Central memory CD4-positive, alpha-beta T cell (primary cell): ENCODE data around the gene NACC2.
A peak's percentile ranks its signal among the peaks of the same experiment; 100 is the strongest.

ENCODE experiments used
- DNase-seq: peaks from one replicate; pipeline ENCODE4 v3.0.0; 2022

Gene NACC2

DNA sequence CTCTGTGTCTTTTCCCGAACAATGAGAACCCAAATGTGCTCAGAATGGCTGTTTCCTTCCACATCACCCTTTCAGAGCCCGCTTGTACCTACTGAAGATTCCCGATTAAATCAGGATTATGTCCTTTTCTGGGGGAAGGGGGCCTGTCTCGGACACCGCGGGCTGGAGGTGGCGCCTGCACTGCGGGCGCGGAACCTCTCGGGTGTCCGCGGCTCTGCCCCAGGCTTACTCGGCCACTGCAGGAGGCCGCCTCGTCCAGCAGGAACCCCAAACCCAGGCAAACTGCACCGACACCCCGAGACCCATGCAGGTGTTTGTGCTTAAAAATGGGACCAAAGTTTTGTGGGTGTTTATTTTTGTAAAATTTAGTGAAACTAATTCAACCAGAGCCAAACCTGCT, 32.2 kb upstream of the NACC2 start:
- DNase-seq = no peak

DNA sequence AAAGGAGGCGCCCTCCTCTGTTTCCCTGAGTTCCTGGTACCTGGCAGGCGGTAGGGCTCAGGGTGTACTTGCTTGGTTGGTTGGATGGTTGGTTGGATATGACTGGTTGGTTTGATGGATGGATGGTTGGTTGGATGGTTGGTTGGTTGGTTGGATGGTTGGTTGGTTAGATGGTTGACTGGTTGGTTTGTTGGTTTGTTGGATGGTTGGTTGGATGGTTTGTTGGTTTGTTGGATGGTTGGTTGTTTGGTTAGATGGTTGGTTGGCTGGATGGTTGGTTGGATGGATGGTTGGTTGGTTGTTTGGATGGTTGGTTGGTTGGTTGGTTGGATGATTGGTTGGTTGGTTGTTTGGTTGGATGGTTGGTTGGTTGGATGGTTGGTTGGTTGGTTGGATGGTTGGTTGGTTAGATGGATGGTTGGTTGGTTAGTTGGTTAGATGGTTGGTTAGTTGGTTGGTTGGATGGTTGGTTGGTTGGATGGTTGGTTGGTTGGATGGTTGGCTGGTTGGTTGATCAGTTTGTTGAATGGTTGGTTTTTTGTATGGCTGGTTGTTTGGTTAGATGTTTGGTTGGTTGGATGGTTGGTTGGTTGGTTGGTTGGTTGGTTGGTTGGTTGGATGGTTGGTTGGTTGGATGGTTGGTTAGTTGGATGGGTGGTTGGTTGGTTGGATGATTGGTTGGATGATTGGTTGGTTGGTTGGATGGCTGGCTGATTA, 30.0 kb upstream of the NACC2 start:
- DNase-seq = no peak

DNA sequence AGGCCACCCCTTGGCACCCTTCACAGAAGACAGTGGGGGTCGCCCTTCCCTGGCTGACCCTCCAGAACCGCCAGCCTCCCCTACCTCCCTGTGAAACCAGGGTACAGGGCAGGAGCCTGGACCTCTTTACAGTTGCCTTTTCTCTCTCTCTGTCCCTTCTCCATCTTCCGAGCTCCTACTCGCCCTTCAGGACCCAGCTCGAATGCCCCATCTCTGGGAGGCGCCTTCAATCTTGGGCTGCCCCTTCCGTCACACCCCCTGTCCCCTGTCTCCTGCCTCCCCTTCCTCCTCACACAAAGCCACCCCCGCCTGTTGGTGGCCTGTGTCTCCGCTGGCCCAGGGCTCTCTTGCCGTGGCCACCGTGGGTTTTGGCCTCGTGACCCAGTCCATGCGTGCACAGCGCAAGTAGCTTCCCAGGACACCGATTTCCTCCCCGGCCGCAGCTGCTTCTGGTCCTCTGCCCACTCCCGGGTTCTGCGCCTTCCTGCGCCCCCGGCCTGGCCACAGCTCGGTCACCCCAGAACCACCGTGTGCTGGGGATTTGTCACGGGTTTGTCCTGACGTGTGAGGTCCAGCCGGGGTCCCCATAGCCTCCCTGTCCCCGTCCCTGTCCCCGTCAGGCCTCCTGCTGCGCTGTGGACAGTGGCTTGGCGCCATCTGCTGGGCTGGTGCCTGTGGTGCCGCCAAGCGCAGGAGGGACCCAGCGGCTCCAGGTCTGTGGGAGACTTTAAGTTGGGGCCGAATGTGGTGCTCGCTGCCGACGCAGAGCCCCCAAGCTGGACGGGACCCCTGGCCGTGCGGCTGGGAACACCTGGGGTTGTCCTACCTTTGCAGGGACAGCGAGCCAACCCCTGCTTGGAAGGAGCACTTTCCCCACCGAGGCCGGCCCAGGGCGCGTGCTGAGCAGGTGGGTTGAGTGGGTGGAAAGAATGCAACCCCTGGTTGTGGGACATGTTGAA, 27.6 kb upstream of the NACC2 start:
- DNase-seq = peak; percentile 61

DNA sequence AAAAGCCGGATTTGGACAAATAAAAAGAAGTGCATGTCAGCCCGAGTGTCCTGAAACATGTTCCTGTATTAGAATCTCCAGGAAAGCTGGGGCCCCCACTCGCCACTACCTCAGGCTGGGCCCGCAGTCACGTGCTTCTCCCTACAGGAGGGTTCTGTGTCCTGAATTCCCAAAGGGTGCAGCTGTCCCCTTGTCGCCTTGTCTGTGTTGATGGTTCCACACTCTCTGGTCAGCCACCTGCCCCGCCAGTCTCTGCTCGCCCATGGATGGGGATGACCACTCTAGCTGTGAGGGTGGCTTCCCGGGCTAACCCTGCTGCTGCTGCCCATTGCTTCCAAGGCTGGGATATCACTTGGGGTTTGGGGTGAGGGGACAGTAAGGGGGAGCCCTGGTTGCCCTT, 26.7 kb upstream of the NACC2 start:
- no peak for DNase-seq

DNA sequence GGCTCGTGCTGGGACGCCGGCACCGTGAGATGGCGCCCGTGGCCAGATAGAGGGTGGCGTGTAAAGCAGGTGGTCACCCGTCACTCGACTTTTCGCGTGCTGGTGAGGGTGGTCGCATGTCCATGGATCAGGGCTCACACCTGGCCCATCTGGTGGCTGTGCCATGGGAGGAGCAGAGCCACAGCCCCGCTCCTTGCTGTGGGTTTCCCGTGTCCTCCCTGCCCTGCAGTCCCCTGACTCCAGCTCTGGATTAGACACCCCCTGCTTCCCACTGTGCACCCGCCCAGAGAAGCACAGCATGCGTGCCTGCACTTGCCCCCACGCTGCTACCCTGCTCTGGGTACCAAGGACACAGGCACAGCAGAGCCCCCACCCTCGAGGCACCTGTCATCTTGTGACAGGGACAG, 25.4 kb upstream of the NACC2 start:
- DNase-seq = no peak

DNA sequence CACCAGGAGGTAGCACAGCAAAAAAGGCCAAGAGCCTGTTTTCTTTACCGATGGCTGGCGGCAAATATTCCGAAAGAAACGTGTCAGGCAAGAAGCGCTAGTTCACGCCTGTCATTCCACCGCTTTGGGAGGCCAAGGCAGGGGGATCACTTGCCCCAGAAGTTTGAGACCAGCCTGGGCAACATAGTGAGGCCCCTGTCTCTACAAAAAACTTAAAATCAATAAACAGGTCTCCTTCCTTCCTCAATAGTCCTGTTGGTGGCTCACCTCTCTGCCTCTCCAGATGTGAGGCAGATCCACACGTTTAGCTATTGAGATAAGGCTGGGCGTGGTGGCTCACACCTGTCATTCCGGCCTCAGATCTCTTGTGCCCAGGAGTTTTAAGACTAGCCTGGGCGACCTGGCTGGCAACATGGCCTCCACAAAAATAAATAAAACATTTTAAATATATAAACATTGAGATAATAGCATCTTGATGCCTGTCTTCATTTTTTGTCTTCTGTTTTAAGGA, 24.8 kb upstream of the NACC2 start:
- no peak for DNase-seq

DNA sequence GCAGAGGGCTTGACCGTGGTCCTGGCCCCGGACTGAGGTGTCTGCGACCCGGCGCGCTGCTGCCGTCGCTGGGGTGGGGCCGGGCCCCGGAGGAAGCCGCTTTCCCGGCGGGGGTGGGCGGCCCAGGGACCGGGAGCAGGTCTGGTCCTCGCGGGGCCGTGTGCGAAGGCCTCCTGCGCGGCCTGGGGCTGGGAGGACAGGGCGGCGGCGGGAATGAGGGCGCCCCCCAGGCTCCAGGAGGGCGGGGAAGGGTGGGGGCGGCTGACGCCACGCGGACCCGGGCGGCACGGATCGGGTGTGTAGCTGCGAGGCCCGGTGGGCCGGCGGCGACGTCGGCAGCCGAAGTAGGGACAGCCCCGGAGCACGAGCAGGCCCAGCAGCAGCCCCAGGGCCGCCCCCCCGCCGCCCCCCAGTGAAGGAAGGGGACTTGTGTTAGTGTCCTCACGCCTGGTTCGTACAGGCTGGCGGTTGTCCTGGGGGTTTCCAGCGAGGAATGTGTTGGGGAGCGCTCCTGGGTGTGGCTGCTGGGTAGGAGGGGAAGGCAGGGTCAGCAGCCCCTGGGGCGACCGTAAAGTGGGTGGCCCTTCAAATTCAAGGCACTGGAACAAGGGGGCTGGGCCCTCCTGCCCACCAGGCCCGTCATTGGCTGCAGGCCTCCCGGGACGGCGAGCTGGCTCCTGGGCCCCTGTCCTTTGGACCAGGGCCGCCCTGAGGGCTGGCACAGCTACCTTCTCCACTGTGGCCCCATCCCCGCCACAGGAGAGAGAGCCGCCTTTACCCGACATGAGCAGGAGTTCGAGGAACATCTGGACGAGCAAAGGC, 24.2 kb upstream of the NACC2 start:
- DNase-seq = no peak

DNA sequence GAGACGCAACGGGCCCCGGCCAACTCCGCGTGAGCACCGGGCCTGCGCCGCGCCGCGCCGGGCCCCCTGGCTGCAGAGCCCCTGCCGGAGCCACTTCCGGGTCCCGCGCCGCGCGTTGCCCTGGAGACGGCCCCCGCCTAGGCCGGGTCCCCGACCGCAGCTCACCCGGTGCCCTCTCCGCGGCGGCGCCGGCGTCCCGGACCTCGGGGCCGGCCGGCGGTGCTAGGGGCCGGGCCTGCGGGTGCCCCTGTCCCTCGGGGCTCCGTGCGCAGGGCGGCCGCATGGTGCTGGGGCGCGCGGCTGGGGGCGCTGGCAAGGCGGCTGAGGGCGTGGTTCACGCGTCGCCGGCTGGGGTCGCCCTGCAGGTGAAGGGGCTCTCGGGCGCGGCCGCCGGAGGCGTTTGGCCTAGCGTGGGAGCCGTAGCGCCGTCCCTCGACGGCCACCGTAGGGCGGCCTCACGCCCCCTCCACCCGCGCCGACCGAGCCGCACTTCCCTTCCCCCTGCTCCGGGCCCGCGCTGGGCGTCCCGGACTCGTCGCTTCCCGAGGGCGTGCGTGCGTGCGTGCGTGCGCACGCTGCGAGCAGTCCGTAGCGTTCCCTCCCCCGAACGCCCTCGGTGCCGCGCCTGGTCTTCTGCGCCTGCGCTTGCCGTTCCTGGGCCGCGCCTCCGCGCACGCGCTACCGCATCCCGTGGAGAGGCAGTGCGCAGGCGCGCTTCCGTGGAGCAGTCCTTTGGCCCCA, 23.4 kb upstream of the NACC2 start, which contains the start of gene TMEM250:
Gene TMEM250, minus strand, starts transcription at position 556 of the 741 bp plus-strand sequence. CDS start 1,975 bp downstream, outside the sequence.
- DNase-seq = peak; percentile 96

DNA sequence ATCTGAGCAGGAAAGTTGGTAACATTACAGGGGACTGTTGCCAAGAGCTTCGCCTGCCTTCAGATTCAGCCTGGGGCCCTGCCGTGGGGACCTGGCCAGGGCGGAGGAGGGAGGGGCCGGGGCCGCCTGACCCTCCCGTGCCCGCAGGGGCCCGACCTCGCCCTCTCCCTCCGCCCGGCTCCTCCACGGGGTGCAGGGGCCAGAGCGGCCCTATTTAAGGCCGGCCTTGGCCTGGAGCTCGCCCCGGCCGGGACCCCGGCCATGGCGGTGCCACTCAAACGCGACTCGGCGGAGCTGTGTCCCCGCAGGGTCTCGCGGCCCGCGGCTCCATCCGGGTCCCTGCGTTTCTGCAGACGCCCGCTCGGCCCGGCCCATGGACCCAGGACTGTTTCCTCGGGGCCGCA, 22.8 kb upstream of the NACC2 start:
- no peak for DNase-seq

DNA sequence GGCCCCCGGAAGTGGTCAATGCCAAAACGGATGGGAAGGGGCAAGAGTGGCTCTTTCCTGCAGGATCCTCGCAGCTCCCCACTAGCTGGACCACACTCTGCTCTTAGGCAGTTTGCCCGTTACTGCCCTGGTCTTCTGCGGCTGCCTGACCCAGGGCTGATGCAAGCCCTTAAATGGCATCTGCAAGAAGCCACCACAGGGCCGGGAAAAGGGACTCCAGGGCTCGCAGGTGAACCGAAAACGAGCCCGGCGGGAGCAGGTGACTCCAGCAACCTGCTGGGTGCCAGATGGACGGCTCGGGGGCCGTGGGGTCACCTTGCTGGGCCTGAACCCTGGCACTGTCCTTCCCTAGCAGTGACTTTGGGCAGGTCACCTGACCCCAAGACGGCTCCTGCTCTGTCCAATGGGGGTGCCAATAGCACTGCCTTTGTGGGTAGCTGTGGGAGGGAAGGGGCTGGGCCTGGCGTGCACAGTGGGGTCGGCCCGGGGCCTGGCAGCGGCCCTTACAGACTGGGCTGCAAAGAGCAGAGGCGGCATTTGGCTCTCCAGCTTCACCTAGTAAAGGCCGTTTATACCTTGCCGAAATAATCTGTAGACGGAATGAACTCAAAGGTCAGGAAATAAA, 22.3 kb upstream of the NACC2 start:
- no peak for DNase-seq

DNA sequence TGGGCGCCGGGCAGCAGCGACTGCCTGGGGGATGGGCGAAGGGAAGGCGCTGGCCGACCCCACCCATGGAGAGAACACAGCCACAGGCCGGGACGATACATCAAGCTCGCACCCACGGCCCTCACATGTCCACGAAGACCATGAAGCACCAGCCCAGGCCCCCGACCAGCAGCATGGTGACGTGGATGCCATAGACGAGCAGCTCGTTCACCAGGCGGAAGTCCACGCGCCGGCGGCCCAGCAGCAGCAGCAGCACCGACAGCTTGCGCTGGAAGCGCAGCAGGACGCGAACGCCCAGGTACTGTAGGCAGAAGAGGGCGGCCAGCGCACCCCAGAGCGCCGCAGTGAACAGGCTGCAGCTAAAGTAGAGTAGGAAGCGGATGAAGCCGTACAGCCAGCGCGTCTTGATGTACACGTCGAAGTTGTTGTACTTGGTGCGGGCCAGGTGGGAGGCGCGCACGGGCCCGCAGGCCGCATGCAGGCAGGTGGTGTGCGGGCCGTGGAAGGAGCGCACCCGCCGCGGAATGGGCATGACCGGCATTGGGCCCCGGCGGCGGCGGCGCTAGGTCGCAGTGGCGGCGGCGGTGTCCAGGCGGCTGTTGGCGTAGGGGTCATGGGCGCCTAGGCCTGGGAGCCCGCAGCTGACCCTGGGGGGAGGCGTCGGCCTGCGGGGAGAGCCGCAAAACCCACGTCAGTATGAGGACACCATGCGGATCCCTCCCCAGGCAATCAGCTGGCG, 21.4 kb upstream of the NACC2 start:
- no peak for DNase-seq

DNA sequence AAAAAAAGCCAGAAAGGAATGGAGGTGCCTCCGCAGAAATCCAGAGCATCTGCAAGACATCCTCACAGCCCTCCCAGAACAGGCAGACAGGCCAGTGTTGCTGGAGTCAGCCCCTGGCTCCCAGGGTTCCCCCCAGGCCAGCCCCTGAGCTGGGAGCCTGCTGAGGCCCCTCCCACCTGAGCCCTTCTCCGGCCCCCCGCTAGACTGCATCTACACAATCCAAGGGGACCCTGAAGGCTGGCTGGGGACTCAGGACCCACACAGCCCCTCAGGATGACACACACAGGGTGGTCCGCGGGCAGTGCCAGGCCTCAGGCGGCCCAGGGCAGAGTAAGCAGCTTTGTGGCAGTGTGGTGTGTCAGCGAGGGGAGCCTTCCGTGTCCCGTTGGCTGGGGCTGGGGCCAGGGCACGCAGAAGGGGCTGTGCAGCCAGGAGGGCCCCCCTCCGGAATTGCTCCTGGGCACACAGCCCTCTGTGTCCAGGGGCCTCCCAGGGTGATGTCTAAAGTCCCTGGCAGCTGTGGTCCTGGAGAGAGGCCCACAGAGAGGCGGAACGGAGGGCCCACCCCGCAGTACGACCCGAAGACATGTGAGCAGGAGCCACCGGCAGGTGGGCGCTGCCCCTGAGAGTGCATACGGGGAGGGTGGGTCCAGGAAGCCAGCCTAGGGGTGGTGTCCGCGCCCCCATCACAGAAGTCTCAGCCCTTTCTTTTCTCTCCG, 20.7 kb upstream of the NACC2 start:
- no peak for DNase-seq

DNA sequence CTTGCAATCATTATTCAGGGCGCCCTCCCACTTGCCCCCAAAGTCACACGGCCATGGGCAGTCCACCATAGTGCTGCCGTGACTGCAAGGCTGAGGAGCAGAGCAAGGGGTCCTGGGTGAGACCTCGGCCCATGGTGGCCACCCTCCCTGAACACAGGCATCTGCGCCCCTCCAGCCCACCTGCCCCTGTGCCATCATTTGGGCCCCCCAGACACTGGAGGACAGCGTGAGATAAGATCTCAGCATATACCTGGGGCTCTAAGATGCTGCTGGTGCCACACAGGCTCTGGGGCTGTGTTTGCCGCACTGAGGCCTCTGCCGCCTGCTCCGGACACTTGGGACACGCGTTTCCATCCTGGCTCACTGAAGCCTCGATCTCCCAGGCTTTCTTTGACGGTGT, 20.1 kb upstream of the NACC2 start:
- no peak for DNase-seq

DNA sequence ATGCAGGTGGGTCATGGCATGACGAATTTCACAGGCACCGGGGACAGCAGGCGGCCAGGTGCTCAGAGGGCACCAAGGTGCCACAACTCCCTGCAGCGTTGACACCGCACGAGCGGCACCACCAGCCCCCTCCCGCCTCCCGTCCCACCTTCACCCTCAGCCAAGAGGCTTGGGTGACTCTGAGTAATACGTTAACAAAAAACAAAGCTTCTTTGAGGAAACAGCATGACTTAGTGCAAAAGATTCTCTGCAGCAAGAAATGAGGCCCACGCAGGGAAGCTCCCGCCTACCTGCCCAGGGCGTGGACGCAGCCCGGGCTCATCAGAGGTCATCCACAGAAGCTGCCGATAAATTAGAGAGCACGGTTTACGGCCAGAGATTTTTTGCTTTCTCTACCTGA, 19.5 kb upstream of the NACC2 start:
- DNase-seq = no peak

DNA sequence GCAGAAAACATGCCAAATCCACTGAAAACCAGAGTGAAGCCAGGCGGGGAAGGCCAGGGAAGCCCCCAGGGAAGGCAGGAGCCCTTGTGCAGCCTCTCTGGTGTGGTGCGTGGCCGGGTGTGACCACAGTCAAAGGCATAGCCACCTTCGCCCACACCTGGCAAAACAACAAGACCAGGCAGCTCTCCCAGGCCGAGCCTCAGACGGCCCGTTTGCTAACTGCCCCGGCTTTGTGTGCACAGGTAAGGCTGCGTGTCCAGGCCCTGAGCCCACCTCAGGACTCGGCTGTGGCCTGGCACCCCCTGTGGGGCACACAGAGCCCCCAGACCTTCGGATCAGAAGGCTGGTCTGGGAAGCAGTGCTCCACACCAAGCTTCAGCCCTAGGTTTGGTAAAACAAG, 17.5 kb upstream of the NACC2 start:
- DNase-seq = no peak

DNA sequence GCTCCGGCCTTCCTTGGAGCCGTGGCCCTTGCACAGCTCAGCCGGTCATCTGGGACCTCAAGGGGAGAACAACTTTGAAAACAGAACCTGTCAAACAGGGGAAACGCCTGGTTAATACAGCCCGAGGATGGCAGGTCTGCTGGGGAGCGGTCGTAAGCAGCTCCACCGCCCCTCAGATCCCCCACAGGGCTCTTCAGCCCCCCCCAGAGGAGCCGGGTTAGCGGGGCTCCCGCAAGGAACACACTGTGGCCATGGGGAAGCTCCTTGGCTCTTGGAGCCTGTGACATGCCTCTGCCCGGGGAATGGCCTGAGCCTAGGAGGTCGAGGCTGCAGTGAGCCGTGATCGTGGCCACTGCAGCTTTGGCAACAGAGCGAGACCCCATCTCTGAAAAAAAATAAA, 16.8 kb upstream of the NACC2 start:
- no peak for DNase-seq

DNA sequence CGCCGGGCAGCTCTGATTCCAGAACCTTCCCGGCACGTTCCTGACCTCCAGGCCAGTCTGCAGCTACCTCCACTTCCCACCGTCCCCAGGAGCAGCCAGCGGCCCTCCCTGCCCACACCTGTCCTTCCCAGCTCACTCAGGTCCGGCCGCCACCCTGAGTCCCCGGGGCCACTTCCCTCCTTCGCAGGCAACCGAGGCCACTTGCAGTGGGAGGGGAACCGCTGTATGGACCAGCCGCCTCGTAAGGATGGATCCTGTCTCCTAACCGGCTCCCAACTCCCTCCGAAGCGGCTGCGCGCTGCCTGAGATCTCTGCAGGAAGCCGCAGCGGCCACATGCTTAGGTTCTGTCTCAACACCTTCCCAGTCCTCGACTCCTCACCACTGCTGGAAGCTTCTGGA, 16.1 kb upstream of the NACC2 start:
- DNase-seq = no peak

DNA sequence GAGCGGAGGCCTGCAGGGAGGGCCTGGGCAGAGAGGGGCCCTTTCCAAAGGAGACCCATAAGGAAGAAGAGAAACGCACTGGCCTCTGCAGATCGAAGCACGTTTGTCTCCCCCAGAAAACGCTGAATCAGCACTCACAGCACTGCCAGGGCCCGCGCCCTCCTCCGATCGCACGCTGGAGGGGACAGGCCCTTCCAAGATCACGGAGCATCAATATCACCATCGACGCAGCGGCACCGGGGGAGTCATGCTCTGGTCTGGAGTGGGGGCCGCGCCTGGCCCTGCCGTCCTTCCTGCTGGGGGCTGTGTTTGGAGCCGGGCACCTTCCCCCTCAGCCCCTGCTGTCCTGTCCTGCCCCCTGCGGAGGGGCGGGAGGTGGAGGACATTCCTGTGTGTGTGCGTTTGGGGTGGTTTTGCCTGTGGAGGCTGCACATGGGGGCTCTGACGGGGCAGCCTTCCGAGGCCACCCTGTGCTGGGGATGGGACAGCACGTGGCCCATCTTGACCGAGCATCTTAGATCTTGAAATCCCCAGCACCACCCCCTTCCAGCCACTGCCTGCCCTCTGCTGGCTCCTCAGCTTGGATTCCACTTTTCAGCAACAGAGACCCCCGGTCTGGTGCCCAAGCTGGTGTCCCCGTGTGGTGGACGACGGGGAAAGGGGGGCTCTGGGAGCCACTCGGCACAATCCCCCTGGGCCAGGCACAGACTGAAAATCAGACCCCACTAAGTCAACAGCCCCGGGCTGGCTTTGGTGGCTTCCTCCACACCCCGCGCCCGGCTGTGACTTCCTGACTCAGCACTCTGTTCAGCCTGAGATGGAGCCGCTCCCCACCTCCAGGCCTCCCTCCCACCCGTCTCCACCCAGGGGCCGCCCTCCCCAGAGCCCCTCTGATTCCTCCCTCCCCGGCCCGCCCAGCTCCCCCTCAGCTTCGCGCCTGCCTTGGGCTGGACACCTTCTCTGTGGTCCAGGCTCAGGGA, 15.3 kb upstream of the NACC2 start:
- DNase-seq = peak; percentile 43
